Daoy (cell line): ENCODE data around the gene ZNF695. TPM values are rescaled to one million over a fixed set of nuclear protein-coding genes. Genes with fewer than 3 reads are reported as not detected.

Experiments
- DNase-seq: peaks from one replicate; pipeline ENCODE4 v3.0.0-alpha.2; 2015; ENCODE audit warnings: low read depth
- total RNA-seq: library from RNA; depleted of rRNA; stranded (reverse); fragments of >200 nt; shearing (Covaris generic); gene quantifications from 2 replicates; pipeline ENCODE4 v1.2.3, GENCODE V29; 2014; rRNA removed

The ZNF695 gene
- total RNA-seq, 1 experiment from 2014 or later = 8.6 TPM

DNA sequence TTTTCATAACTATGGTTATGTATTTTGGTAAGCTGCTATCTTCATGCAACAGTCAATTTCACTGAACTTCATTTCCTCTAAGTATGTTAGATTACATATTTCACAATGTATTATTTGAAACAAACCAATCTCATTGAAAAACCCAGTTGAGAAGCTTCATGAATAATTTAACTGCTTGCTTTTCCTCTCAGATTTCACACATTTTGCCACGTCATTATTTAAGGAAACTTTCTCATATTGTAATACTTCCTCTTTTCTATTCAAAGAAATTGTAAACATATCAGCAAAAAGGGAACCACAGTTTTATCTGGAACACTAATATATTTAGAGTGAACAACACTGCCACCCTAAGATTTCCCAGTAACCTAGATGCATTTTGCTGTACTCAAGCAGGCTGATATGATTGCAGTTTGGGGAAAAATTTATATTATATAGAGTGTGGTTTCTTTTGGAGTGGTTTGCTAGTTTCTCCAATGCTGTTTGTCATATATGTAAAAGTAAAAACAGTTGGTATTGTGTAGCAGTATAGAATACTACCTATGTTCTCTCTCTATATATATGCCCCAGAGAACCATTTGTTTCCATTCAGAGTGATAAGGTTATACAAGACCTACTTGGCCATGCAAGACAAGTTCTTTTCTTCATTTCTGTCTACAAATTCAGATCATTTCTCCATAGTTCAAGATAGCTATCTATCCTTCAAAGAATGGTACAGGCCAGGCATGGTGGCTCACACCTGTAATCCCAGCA, 47.7 kb downstream of the ZNF695 start:
- no peak for DNase-seq

DNA sequence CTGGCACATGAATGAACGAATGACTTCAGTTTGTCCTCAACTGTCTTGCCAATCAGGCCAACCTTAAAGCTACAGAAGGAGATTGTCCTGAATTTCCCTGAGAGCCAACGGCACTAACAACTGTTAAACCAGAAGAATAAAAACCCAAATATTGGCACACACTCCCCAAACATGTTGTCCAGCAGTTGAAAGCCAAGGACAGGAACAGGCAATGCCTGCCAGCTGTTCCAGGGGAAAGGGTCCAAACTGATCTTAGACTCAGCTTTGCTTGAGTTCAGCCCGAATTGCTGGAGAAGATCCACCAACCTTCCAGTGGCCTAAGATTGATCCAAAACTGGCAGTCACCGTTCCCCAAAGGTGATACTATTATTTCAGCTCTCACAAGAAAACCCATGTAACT, 53.7 kb downstream of the ZNF695 start:
- no peak for DNase-seq

DNA sequence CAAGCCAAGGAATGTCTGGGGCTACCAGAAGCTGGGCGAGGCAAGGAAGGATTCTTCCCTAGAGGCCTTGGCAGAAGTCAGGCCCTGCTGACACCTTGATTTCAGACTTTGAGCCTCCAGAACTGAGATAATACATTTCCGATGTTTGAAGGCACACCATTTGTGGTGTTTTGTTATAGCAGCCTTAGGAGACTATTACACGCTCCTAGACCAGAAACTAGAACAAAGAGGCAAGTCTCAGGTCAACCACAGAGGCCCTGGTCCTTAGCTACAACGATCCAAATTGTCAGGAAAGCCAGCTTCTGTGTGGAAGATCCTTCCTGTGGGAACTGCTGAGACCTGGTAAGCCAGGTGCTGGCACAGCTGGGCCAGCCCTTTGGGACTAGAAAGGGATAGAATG, 56.4 kb downstream of the ZNF695 start:
- no peak for DNase-seq

DNA sequence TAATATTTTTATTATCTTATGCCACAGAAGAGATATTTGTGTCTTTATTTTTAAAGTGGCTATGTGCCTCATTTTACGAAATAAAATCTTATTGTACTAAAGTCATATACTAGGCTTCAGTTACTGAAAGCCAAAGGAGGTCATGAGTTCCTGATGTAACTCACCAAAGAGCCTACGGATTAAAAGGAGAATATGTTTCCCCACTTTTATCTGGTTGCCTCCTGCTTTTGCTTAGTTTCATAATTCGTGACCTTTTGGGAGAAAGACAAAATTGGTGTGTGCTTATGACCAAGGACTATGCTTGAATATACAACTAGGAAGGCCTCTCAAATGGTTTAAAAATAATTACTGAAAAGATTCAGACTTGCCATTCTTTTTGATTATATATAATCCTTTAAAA, 57.9 kb downstream of the ZNF695 start:
- no peak for DNase-seq

DNA sequence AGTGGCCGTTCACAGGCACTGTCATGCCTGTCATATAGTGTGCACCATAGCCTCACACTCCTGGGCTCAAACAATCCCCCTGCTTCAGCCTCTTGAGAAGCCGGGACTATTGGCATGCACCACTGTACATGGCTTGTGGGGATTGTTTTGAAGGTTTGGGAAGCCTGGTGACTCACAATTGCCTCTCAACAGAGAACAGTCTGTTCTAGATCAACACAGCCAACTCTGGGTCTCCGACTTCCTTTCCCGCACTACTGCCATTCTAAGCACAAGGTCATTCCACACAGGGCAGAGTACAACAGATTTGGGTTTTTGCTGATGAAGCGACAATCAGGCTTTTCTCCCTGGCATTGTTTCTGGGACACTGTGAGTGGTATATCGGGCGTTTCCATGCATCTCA, 60.6 kb downstream of the ZNF695 start:
- peak; percentile 27 for DNase-seq

DNA sequence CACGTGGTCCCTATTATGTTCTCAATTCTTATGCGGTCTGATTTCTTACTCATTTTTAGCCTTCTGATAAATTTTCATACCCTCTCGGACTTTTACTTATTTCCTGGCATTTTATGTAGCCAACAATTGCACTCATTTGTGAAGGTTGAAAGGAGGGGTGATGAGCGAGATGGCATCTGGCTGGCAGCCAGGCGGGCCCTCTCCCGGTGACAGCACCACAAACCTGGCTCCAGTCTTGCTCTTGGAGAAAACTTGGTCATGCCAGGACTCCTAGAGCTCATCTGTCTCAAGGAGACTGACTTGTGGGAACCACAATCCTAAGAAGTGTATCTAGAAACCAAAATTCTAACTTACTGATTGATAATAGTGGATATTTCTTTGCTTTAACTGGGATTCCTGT, 61.5 kb downstream of the ZNF695 start:
- no peak for DNase-seq

Other genes starting within 250 kb of the ZNF695 start
- gene AHCTF1, start 76.1 kb downstream of the ZNF695 start, total RNA-seq = 42.2 and 44.1 TPM in 2 replicates
- gene ZNF670, start 70.8 kb upstream of the ZNF695 start, total RNA-seq = 7.3 and 10.0 TPM in 2 replicates
- 10.0 and 17.5 TPM in 2 replicates for gene ZNF669, start 96.3 kb upstream of the ZNF695 start, total RNA-seq
- gene ZNF124, start 164.0 kb upstream of the ZNF695 start, total RNA-seq = 41.3 and 49.0 TPM in 2 replicates
- gene VN1R5, start 248.0 kb upstream of the ZNF695 start, total RNA-seq = not detected in 2 replicates